ENCODE results near the gene ARHGEF33.

The ARHGEF33 gene

DNA sequence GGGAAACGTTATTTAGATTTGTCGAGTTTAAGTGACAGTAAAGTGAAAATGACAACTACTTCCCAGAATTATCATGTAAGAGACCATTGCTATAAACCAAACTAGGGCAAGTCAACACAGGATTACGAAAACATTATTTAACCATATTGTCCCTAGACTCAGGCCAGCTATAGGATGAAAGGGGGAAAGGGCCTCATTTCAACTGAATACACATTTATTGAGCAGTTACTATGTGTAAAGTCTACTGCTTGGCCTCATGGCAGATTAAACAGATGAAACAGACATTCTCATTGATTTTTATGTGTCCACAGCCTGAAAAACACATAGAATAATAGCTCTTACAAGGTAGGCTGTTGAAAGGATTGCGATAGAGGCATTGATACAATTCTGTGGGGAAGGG, 32.7 kb downstream of the ARHGEF33 start:
- H3K4me3 ChIP-seq (ENCODE audit: low read depth, low read length): no peak overlapping the region
- ChIA-PET CTCF (interaction anchor here (1.5 kb wide), 1 partner anchor 26 kb away, joined by 3 read pairs; no protein-coding TSS in a partner anchor), POLR2A (no interaction called here)
- H3K9me3 ChIP-seq (ENCODE audit: control insufficient read depth, insufficient read depth, low read depth, low read length): no peaks in the 10 kb centered on the region
- TF ChIP-seq ZNF664 (tag by site-specific recombination; IDR thresholded peaks at IDR 0.05) (peak; percentile 16; the same call in 1 of the 2 replicates), ZNF473 (tag by site-specific recombination; IDR thresholded peaks at IDR 0.05) (no peak), KLF1 (tag by site-specific recombination; IDR thresholded peaks at IDR 0.05) (no peak), ZBTB1 (tag by site-specific recombination; IDR thresholded peaks at IDR 0.05) (no peak), HOXD13 (CRISPR knock-in tag; IDR thresholded peaks at IDR 0.05; ENCODE audit: borderline replicate concordance) (no peak), ZSCAN30 (tag by site-specific recombination; IDR thresholded peaks at IDR 0.05) (no peak), ZSCAN16 (tag by site-specific recombination; IDR thresholded peaks at IDR 0.05) (no peak)
- TF ChIP-seq, protein P1, sequence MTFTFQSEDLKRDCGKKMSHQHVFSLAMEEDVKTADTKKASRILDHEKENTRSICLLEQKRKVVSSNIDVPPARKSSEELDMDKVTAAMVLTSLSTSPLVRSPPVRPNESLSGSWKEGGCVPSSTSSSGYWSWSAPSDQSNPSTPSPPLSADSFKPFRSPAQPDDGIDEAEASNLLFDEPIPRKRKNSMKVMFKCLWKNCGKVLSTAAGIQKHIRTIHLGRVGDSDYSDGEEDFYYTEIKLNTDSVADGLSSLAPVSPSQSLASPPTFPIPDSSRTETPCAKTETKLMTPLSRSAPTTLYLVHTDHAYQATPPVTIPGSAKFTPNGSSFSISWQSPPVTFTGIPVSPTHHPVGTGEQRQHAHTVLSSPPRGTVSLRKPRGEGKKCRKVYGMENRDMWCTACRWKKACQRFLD (tag by site-specific recombination; IDR thresholded peaks at IDR 0.05): no peak
- TF ChIP-seq, protein P2, sequence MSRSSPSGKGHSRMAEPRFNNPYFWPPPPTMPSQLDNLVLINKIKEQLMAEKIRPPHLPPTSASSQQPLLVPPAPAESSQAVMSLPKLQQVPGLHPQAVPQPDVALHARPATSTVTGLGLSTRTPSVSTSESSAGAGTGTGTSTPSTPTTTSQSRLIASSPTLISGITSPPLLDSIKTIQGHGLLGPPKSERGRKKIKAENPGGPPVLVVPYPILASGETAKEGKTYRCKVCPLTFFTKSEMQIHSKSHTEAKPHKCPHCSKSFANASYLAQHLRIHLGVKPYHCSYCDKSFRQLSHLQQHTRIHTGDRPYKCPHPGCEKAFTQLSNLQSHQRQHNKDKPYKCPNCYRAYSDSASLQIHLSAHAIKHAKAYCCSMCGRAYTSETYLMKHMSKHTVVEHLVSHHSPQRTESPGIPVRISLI (tag by site-specific recombination; IDR thresholded peaks at IDR 0.05): no peak
- no peak overlapping the region for H3K27ac ChIP-seq (ENCODE audit: extremely low read depth, low read depth, low read length)
- H3K4me1 ChIP-seq (ENCODE audit: control insufficient read depth, insufficient read depth, low read length): no peaks in the 10 kb centered on the region
- H3K36me3 ChIP-seq (ENCODE audit: control insufficient read depth in 2 of 2, insufficient read depth in 1 of 2, low read length in 2 of 2): no peaks in the 10 kb centered on the region

DNA sequence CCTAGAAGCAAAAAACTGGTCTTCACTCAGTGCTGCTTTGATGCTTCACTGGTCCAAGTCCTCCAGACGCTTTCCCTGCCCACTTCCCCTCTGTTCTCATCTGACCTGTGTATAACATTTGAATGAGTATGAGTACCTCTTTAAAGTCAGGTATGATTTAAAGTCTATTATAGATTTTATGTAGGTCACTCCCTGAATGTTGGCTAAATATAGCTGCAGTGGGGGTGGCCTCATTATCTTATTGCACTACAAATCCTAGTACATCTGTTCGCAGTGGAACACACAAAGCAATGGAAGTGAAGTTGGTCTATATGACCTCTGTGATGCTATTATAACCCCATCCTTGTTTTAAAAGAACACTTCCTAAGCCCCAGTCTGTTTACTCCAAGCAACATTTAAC, 33.2 kb downstream of the ARHGEF33 start:
- Histone ChIP-seq H3K36me3 (ENCODE audit: control insufficient read depth in 2 of 2, insufficient read depth in 1 of 2, low read length in 2 of 2) (no peaks in the 10 kb centered on the region), H3K4me1 (ENCODE audit: control insufficient read depth, insufficient read depth, low read length) (no peaks in the 10 kb centered on the region), H3K9me3 (ENCODE audit: control insufficient read depth, insufficient read depth, low read depth, low read length) (no peaks in the 10 kb centered on the region), H3K4me3 (ENCODE audit: low read depth, low read length) (no peak overlapping the region), H3K27ac (ENCODE audit: extremely low read depth, low read depth, low read length) (no peak overlapping the region)
- POLR2A ChIA-PET: no interaction called here
- TF ChIP-seq ZNF426 (tag by site-specific recombination; IDR thresholded peaks at IDR 0.05): no peak
- CTCF ChIA-PET: interaction anchor here (1.5 kb wide), 1 partner anchor 25 kb away, joined by 3 read pairs; no protein-coding TSS in a partner anchor

DNA sequence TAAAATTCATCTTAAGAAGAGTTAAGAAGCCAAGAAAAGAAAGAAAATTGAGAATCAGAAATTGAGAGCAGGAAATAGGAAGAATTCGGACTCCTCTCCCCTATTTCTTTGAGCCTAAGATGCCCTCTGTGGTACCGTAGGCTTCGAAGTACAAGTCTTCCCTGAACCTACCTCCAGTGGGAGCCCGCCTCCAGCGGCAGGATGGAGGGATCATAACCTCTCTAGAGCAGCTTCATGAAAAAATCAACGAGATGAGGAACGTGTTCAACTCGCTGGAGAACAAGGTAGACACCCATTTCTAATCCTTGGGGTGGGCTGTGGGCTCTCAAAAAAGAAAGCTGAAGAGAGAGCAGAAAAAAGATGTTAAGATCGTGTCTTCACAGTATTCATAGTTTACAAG, 36.3 kb downstream of the ARHGEF33 start:
- H3K9me3 ChIP-seq (ENCODE audit: control insufficient read depth, insufficient read depth, low read depth, low read length): no peaks in the 10 kb centered on the region
- no peak overlapping the region for H3K4me3 ChIP-seq (ENCODE audit: low read depth, low read length)
- no peaks in the 10 kb centered on the region for H3K36me3 ChIP-seq (ENCODE audit: control insufficient read depth in 2 of 2, insufficient read depth in 1 of 2, low read length in 2 of 2)
- POLR2A ChIA-PET: no interaction called here
- TF ChIP-seq ZNF791 (tag by site-specific recombination; IDR thresholded peaks at IDR 0.05): no peak
- CTCF ChIA-PET: no interaction called here
- no peak overlapping the region for H3K27ac ChIP-seq (ENCODE audit: extremely low read depth, low read depth, low read length)
- H3K4me1 ChIP-seq (ENCODE audit: control insufficient read depth, insufficient read depth, low read length): no peaks in the 10 kb centered on the region

DNA sequence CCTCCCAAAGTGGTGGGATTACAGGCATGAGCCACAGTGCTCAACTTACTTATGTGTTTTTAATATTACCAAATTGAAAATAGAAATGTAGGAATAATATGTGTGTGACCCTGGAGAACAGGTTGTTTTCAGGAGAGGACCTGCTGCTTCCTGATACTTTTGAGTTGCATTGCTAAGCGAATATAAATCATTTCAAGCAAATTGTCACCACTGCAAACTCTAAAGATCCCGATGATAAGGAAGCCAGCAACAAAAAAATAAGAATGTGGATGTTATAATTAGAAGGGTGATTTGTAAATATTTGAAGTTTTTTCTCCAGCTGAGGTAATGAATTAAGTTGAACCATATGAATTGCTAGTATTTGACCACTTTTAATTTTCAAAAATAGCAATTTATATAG, 40.9 kb downstream of the ARHGEF33 start:
- H3K27ac ChIP-seq (ENCODE audit: extremely low read depth, low read depth, low read length): no peak overlapping the region
- H3K9me3 ChIP-seq (ENCODE audit: control insufficient read depth, insufficient read depth, low read depth, low read length): no peaks in the 10 kb centered on the region
- no peak overlapping the region for H3K4me3 ChIP-seq (ENCODE audit: low read depth, low read length)
- no peaks in the 10 kb centered on the region for H3K36me3 ChIP-seq (ENCODE audit: control insufficient read depth in 2 of 2, insufficient read depth in 1 of 2, low read length in 2 of 2)
- ChIA-PET POLR2A (no interaction called here), CTCF (no interaction called here)
- TF ChIP-seq, protein P3, sequence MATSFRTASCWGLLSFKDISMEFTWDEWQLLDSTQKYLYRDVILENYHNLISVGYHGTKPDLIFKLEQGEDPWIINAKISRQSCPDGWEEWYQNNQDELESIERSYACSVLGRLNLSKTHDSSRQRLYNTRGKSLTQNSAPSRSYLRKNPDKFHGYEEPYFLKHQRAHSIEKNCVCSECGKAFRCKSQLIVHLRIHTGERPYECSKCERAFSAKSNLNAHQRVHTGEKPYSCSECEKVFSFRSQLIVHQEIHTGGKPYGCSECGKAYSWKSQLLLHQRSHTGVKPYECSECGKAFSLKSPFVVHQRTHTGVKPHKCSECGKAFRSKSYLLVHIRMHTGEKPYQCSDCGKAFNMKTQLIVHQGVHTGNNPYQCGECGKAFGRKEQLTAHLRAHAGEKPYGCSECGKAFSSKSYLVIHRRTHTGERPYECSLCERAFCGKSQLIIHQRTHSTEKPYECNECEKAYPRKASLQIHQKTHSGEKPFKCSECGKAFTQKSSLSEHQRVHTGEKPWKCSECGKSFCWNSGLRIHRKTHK (tag by site-specific recombination; IDR thresholded peaks at IDR 0.05): no peak
- TF ChIP-seq ZNF132 (tag by site-specific recombination; IDR thresholded peaks at IDR 0.05; ENCODE audit: borderline replicate concordance) (no peak), ZNF138 (tag by site-specific recombination; IDR thresholded peaks at IDR 0.05; ENCODE audit: borderline replicate concordance) (no peak), ZNF792 (tag by site-specific recombination; IDR thresholded peaks at IDR 0.05) (no peak)
- H3K4me1 ChIP-seq (ENCODE audit: control insufficient read depth, insufficient read depth, low read length): no peaks in the 10 kb centered on the region
